B cell (primary cell): Measurements from ENCODE around the gene MYCBP.

ENCODE experiments used
- CTCF ChIP-seq: fragments of 200-600 bp; IDR thresholded peaks from one replicate; pipeline ENCODE4 v1.8.0; 2022; ENCODE audit warnings: antibody characterized with exemption, mild to moderate bottlenecking
- EZH2 ChIP-seq: IDR thresholded peaks from 2 replicates; pipeline ENCODE4 v1.6.1; 2012; ENCODE audit warnings: borderline replicate concordance, low read depth, mild to moderate bottlenecking, moderate library complexity, low read length; ENCODE audit not compliant: insufficient read depth, poor library complexity, severe bottlenecking

DNA sequence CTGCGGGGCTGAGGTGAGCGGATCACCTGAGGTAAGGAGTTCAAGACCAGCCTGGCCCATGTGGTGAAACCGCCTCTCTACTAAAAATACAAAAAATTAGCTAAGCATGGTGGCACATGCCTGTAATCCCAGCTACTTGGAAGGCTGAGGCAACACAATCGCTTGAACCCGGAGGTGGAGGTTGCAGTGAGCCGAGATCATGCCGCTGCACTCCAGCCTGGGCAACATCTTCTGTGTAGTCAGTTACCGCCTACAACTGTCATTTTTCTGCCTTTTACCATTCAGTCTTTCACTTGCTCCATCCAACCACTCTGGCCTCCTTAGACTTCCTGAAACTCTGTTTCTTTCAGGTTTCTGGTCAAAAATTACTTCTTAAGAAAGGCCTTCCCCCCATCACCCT is 2.2 kb downstream of the MYCBP start:
- TF ChIP-seq CTCF (no peak), EZH2 (no peak)
